DOHH2 (cell line): Measurements from ENCODE around the gene SH3D19.

Experiments used
- H3F3A ChIP-seq: fragments of 200-600 bp; sonication (generic), shearing (Covaris generic); 2 replicates; pipeline ENCODE4 v1.6.0; 2016; ENCODE audit warnings: antibody characterized with exemption, mild to moderate bottlenecking; ENCODE audit not compliant: control insufficient read depth, insufficient read depth
- H3K27ac ChIP-seq: fragments of 200-600 bp; sonication (generic); 2 replicates; pipeline ENCODE4 v1.5.1; 2014; ENCODE audit warnings: low read depth, mild to moderate bottlenecking, low read length, moderate library complexity
- H3K27me3 ChIP-seq: fragments of 200-600 bp; sonication (generic); 2 replicates; pipeline ENCODE4 v1.6.1; 2014; ENCODE audit warnings: mild to moderate bottlenecking, low read length, mixed read lengths; ENCODE audit not compliant: control insufficient read depth
- H3K36me3 ChIP-seq: fragments of 200-600 bp; sonication (generic); 2 replicates; pipeline ENCODE4 v1.6.1; 2014; ENCODE audit warnings: mild to moderate bottlenecking, low read length, moderate library complexity, mixed read lengths; ENCODE audit not compliant: control insufficient read depth
- H3K4me1 ChIP-seq: fragments of 200-600 bp; sonication (generic); 2 replicates; pipeline ENCODE4 v1.6.1; 2014; ENCODE audit warnings: mild to moderate bottlenecking, low read length, mixed read lengths; ENCODE audit not compliant: control insufficient read depth
- H3K4me2 ChIP-seq: fragments of 200-600 bp; sonication (generic); 2 replicates; pipeline ENCODE4 v1.6.0; 2014; ENCODE audit warnings: mild to moderate bottlenecking, low read length, moderate library complexity
- H3K4me3 ChIP-seq: fragments of 200-600 bp; sonication (generic); 2 replicates; pipeline ENCODE4 v1.5.1; 2014; ENCODE audit warnings: mild to moderate bottlenecking, low read length, mixed read lengths
- H3K79me2 ChIP-seq: fragments of 200-600 bp; sonication (generic); 2 replicates; pipeline ENCODE4 v1.6.1; 2014; ENCODE audit warnings: mild to moderate bottlenecking, low read length, mixed read lengths; ENCODE audit not compliant: control insufficient read depth
- H3K9me2 ChIP-seq: fragments of 200-600 bp; sonication (generic); replicated peaks from 2 replicates; pipeline ENCODE4 v1.6.1; 2014; ENCODE audit warnings: mild to moderate bottlenecking, low read length, mixed read lengths; ENCODE audit not compliant: control insufficient read depth
- H3K9me3 ChIP-seq: fragments of 200-600 bp; sonication (generic); 2 replicates; pipeline ENCODE4 v1.6.1; 2014; ENCODE audit warnings: antibody characterized with exemption, low read length, mixed read lengths; ENCODE audit not compliant: control insufficient read depth, insufficient read depth
- H4K20me1 ChIP-seq: fragments of 200-600 bp; sonication (generic); 2 replicates; pipeline ENCODE4 v1.6.0; 2014; ENCODE audit warnings: low read depth, mild to moderate bottlenecking, antibody characterized with exemption, low read length, moderate library complexity; ENCODE audit not compliant: control insufficient read depth, insufficient read depth
- EZH2phosphoT487 ChIP-seq: fragments of 200-600 bp; sonication (generic); IDR thresholded peaks from 2 replicates; pipeline ENCODE4 v1.6.1; 2017; ENCODE audit warnings: borderline replicate concordance, mild to moderate bottlenecking, antibody characterized with exemption, low read length, moderate library complexity, mixed read lengths
- TF ChIP-seq, protein P1 (sequence below): fragments of 200-600 bp; sonication (generic); IDR thresholded peaks from one replicate; pipeline ENCODE4 v1.5.1; 2014; ENCODE audit warnings: antibody characterized with exemption, mild to moderate bottlenecking, low read depth, low read length; ENCODE audit not compliant: poor library complexity, severe bottlenecking

Gene SH3D19

DNA sequence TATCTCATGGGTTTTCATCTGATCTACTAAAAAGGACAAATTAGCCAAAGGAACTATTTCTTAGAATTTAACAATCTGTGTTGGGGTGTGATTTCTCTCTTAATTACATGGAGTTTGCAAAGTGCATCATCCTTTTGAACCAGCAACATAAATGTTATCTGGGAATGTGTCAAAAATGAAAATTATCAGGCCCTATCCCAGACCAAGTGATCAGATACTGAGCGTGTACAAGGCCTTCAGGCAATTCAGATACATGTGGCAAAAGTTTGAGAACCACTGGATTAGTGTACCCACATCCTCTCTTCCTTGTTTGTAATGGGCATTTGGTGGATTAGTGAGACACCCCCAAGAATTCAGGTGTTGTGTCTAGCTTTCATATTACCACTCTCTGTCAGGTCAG is 3.8 kb downstream of the SH3D19 start:
- H3K4me2 ChIP-seq: no peak overlapping the region
- no peaks in the 10 kb centered on the region for H4K20me1 ChIP-seq
- no peaks in the 10 kb centered on the region for H3K4me1 ChIP-seq
- no peaks in the 10 kb centered on the region for H3K36me3 ChIP-seq
- no peaks in the 10 kb centered on the region for H3K9me3 ChIP-seq
- H3K79me2 ChIP-seq: no peaks in the 10 kb centered on the region
- H3K27me3 ChIP-seq: no peaks in the 10 kb centered on the region
- no peaks in the 10 kb centered on the region for H3F3A ChIP-seq
- no peaks in the 10 kb centered on the region for H3K9me2 ChIP-seq
- TF ChIP-seq EZH2phosphoT487: no peak
- TF ChIP-seq, protein P1, sequence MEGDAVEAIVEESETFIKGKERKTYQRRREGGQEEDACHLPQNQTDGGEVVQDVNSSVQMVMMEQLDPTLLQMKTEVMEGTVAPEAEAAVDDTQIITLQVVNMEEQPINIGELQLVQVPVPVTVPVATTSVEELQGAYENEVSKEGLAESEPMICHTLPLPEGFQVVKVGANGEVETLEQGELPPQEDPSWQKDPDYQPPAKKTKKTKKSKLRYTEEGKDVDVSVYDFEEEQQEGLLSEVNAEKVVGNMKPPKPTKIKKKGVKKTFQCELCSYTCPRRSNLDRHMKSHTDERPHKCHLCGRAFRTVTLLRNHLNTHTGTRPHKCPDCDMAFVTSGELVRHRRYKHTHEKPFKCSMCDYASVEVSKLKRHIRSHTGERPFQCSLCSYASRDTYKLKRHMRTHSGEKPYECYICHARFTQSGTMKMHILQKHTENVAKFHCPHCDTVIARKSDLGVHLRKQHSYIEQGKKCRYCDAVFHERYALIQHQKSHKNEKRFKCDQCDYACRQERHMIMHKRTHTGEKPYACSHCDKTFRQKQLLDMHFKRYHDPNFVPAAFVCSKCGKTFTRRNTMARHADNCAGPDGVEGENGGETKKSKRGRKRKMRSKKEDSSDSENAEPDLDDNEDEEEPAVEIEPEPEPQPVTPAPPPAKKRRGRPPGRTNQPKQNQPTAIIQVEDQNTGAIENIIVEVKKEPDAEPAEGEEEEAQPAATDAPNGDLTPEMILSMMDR: no peak
- no peak overlapping the region for H3K27ac ChIP-seq
- no peak overlapping the region for H3K4me3 ChIP-seq

GRCh38 chr4:151319490-151319889 is 5.9 kb downstream of the SH3D19 start:
- Histone ChIP-seq H3F3A (no peaks in the 10 kb centered on the region), H3K9me2 (no peaks in the 10 kb centered on the region), H3K4me3 (no peak overlapping the region), H3K27ac (no peak overlapping the region), H4K20me1 (no peaks in the 10 kb centered on the region), H3K27me3 (no peaks in the 10 kb centered on the region), H3K4me1 (no peaks in the 10 kb centered on the region), H3K79me2 (no peaks in the 10 kb centered on the region), H3K36me3 (no peaks in the 10 kb centered on the region), H3K9me3 (no peaks in the 10 kb centered on the region), H3K4me2 (no peak overlapping the region)
- TF ChIP-seq, protein P1: no peak
- TF ChIP-seq EZH2phosphoT487: no peak

DNA sequence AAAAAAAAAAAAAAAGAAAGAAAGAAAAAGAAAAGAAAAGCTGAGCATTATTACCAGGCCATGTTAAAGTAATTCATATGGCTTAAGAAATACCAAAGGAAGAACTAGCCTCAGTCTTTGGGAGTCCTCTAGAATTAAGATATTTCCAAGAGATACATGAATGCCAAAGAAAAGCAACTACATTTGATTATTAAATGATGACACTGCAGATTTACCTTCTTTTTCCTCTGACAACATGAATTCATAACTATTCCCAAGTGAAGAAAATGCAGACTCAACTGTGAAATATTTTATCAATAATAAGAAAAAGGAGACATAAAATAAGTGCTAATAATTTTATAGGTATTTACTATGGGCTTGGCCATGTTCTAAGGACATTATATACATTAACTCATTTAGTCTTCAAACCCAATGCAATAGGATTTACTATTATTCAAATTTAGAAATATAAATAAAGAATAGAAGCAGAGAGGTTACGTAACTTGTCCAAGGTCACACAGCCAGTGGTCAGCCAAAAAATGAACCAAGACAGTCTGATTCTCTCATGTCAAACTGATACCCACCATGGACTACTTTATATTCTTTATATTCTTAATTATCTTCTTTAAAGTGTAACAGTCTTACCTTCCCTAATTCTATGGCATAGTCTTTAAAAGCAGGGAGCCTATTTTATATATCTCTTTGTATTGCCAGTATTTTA is 6.9 kb downstream of the SH3D19 start:
- Histone ChIP-seq H3K9me2 (no peaks in the 10 kb centered on the region), H3K27me3 (no peaks in the 10 kb centered on the region), H3K79me2 (no peaks in the 10 kb centered on the region), H3F3A (no peaks in the 10 kb centered on the region), H3K36me3 (no peaks in the 10 kb centered on the region), H3K4me3 (no peak overlapping the region), H3K4me2 (no peak overlapping the region), H3K4me1 (no peaks in the 10 kb centered on the region), H3K27ac (no peak overlapping the region), H3K9me3 (no peaks in the 10 kb centered on the region), H4K20me1 (no peaks in the 10 kb centered on the region)
- TF ChIP-seq, protein P1: no peak
- TF ChIP-seq EZH2phosphoT487: no peak
